MCF 10A (cell line): ENCODE data around the gene GALNT10. TPM values are rescaled to one million over a fixed set of nuclear protein-coding genes. Genes with fewer than 3 reads are reported as not detected.

Experiments used
- BruUV-seq: library from RNA; stranded (reverse); fragments of 400-500 nt; replicated peaks from 2 replicates; lab custom pipeline; 2021; lab: Mats Ljungman, UMichigan
- CTCF ChIA-PET: fragments of 300-600 bp; sonication (Branson Sonifier 250); formaldehyde crosslinking; extraction: SDS; loops from one replicate; lab custom pipeline; 2021; ENCODE audit warnings: antibody characterized with exemption, inconsistent platforms; lab: Yijun Ruan, JAX
- POLR2A ChIA-PET: fragments of 300-600, 350-650 bp; sonication (Branson Sonifier 250); formaldehyde crosslinking; extraction: SDS; loops from one replicate; lab custom pipeline; 2020; ENCODE audit warnings: antibody characterized with exemption, inconsistent platforms; lab: Yijun Ruan, JAX
- DNase-seq: peaks from one replicate; pipeline ENCODE4 v3.0.0-alpha.2; 2018; ENCODE audit not compliant: unreplicated experiment
- H3K27ac Mint-ChIP-seq: one replicate; pipeline ENCODE4 v1.8.0; 2022; ENCODE audit warnings: mild to moderate bottlenecking, low read depth, mixed read lengths; ENCODE audit not compliant: unreplicated experiment
- H3K27me3 Mint-ChIP-seq: one replicate; pipeline ENCODE4 v1.8.0; 2022; ENCODE audit warnings: mixed read lengths; ENCODE audit not compliant: insufficient read depth, unreplicated experiment
- H3K36me3 Mint-ChIP-seq: one replicate; pipeline ENCODE4 v1.8.0; 2022; ENCODE audit warnings: mild to moderate bottlenecking, moderate library complexity, mixed read lengths; ENCODE audit not compliant: insufficient read depth, unreplicated experiment
- H3K4me1 Mint-ChIP-seq: one replicate; pipeline ENCODE4 v1.8.0; 2022; ENCODE audit warnings: mixed read lengths; ENCODE audit not compliant: insufficient read depth, unreplicated experiment
- H3K4me3 Mint-ChIP-seq: one replicate; pipeline ENCODE4 v1.8.0; 2022; ENCODE audit warnings: mild to moderate bottlenecking, moderate library complexity, mixed read lengths; ENCODE audit not compliant: unreplicated experiment
- H3K9me3 Mint-ChIP-seq: one replicate; pipeline ENCODE4 v1.8.0; 2022; ENCODE audit warnings: mixed read lengths; ENCODE audit not compliant: unreplicated experiment
- intact Hi-C: fragments of 100-400 bp; cut with micrococcal nuclease; formaldehyde crosslinking; loops from 2 replicates; pipeline ENCODE4 v1.14.1; 2022
- total RNA-seq: library from RNA; stranded (reverse); gene quantifications from 2 replicates; pipeline ENCODE4 v1.2.3, GENCODE V29; 2022
- TF ChIP-seq, protein P1 (sequence below): fragments of 200-600 bp; IDR thresholded peaks from one replicate; pipeline ENCODE4 v1.8.0; 2022; ENCODE audit warnings: antibody characterized with exemption, mild to moderate bottlenecking; ENCODE audit not compliant: unreplicated experiment

GALNT10 gene
- total RNA-seq, 1 experiment from 2014 or later = 57.4 TPM

DNA sequence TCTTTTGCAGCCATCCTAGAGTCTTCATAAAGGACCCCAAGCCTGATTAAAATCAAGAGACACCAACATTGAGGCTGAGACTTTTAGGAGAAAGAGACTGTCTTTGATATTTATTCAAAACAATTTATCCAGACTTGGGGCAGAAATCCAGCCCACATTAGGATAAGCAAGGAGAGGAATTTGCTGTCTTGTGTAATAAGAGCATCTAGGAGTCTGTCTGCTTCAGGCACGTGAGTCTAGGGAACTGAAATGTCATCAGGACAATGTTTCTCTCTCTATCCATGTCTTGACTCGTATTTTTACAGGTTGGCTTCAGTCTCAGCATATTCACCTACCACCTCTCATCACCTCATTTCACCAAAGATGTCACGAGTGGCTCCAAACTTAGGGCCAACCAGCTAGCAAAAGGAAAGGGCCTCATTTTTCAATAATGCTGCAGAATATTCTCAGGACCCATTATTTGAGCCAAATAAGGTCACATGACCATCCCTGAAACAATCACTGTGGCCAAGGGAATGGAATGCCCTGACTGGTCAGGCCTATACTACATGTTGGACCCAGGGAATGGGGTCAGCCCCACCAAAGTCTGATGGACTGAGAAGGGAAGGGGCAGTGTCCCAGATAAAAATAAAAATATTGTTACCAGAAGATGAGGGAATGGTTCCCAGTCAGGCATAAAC, 184.9 kb downstream of the GALNT10 start:
- intact Hi-C loops = no loop called here
- DNase-seq = no peak
- H3K4me3 Mint-ChIP-seq = no peak overlapping the region
- no peaks in the 10 kb centered on the region for H3K9me3 Mint-ChIP-seq
- CTCF ChIA-PET = interaction anchor here (0.6 to 1.5 kb wide), 4 partner anchors 8 to 303 kb away, joined by 3 to 5 read pairs (median 4); no protein-coding TSS in a partner anchor
- no TSS peak for BruUV-seq
- H3K36me3 Mint-ChIP-seq = peaks cover 12% of the 10 kb centered on the region
- H3K4me1 Mint-ChIP-seq = peaks cover 20% of the 10 kb centered on the region
- TF ChIP-seq, protein P1, sequence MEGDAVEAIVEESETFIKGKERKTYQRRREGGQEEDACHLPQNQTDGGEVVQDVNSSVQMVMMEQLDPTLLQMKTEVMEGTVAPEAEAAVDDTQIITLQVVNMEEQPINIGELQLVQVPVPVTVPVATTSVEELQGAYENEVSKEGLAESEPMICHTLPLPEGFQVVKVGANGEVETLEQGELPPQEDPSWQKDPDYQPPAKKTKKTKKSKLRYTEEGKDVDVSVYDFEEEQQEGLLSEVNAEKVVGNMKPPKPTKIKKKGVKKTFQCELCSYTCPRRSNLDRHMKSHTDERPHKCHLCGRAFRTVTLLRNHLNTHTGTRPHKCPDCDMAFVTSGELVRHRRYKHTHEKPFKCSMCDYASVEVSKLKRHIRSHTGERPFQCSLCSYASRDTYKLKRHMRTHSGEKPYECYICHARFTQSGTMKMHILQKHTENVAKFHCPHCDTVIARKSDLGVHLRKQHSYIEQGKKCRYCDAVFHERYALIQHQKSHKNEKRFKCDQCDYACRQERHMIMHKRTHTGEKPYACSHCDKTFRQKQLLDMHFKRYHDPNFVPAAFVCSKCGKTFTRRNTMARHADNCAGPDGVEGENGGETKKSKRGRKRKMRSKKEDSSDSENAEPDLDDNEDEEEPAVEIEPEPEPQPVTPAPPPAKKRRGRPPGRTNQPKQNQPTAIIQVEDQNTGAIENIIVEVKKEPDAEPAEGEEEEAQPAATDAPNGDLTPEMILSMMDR = no peak
- H3K27me3 Mint-ChIP-seq = no peaks in the 10 kb centered on the region
- no peak overlapping the region for H3K27ac Mint-ChIP-seq
- POLR2A ChIA-PET = no interaction called here

DNA sequence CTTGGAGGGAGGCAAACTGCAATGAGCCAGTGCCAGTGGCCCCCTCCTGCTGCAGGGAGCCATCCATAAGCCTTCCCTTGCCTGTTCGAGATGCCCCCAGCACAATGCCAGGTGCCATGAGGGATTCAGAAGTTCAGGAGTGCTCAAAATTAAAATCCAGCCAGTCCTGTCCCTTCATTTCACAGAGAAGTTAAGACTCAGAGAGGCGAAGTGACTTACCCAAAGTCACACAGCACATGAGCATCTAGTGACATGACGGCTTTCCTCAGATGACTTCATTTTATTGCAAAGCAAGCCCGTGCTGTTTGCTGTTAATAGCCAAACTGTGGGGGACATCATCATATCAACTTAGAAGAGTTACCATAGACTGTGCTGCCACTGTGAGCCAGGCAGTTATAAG, 185.9 kb downstream of the GALNT10 start:
- Mint-ChIP-seq H3K27me3 (no peaks in the 10 kb centered on the region), H3K36me3 (peaks cover 12% of the 10 kb centered on the region), H3K4me1 (peaks cover 13% of the 10 kb centered on the region), H3K27ac (no peak overlapping the region), H3K9me3 (no peaks in the 10 kb centered on the region), H3K4me3 (no peak overlapping the region)
- ChIA-PET CTCF (no interaction called here), POLR2A (no interaction called here)
- DNase-seq = no peak
- BruUV-seq = no TSS peak
- TF ChIP-seq, protein P1 = no peak
- intact Hi-C loops = no loop called here

DNA sequence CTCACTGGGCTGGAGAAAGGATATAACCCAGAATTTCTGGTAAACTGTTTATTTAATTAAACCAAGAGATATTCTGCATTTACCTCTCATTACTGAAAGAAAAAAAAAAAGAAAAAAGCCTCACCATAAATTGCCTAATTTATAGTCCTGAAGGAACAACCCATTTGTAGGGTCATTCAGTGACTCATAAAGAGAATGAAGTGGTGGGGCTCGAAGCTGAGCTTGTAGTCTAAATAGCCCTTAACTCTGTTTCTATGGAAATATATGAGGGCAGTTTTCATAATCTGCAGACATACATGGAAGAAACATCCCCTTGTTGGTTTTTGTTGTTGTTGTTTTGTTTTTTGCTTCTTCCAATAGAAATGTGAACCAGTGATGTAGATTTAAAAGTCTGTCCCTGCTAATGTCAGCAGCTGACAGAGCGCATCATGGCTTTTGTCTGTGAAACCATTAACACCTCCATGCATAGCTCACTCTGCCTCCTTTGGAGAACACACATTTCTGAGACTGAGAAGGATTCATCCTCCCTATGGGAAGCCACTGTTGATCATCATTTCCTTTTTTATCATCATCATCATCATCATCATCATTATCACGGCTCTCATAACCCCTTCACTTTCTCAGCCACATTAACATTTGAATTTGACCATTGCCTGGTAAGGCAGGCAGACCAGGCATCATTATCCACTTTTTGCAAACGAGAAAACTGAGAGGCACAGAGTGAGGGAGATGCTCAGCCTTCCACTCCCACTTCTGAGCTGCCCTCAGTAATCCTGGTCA, 187.4 kb downstream of the GALNT10 start:
- TF ChIP-seq, protein P1 = no peak
- ChIA-PET CTCF (interaction anchor here (0.6 to 1.8 kb wide), 5 partner anchors 27 to 230 kb away, joined by 3 to 8 read pairs (median 4); no protein-coding TSS in a partner anchor), POLR2A (interaction anchor here (0.6 to 2.7 kb wide), 3 partner anchors 9 to 179 kb away, joined by 3 to 7 read pairs (median 3); no protein-coding TSS in a partner anchor)
- Mint-ChIP-seq H3K27me3 (no peaks in the 10 kb centered on the region), H3K36me3 (peaks cover 22% of the 10 kb centered on the region), H3K4me3 (no peak overlapping the region), H3K9me3 (no peaks in the 10 kb centered on the region), H3K4me1 (no peaks in the 10 kb centered on the region), H3K27ac (no peak overlapping the region)
- no peak for DNase-seq
- BruUV-seq = no TSS peak
- intact Hi-C loops = no loop called here

DNA sequence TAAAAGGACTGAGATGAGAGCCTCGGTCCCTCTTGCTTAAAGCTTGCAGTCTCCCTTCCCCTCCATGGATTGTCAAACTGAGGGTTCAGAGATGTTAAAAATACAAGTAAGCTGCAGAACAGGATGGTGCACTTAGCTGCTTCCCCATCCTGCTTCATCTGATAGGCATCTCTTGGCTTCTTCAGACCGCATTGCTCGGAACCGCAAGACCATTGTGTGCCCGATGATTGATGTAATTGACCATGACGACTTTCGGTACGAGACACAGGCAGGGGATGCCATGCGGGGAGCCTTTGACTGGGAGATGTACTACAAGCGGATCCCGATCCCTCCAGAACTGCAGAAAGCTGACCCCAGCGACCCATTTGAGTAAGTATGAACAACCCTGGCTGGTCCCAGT, 189.7 kb downstream of the GALNT10 start:
- BruUV-seq = no TSS peak
- H3K9me3 Mint-ChIP-seq = no peaks in the 10 kb centered on the region
- DNase-seq = no peak
- H3K27ac Mint-ChIP-seq = no peak overlapping the region
- intact Hi-C loops = no loop called here
- no peaks in the 10 kb centered on the region for H3K4me1 Mint-ChIP-seq
- H3K27me3 Mint-ChIP-seq = no peaks in the 10 kb centered on the region
- ChIA-PET POLR2A (interaction anchor here (1.1 to 2.7 kb wide), 2 partner anchors 12 to 25 kb away, joined by 3 to 7 read pairs; no protein-coding TSS in a partner anchor), CTCF (interaction anchor here (0.9 to 1.3 kb wide), 3 partner anchors 14 to 308 kb away, joined by 3 to 8 read pairs (median 3); no protein-coding TSS in a partner anchor)
- H3K4me3 Mint-ChIP-seq = no peak overlapping the region
- TF ChIP-seq, protein P1 = no peak
- peaks cover 28% of the 10 kb centered on the region for H3K36me3 Mint-ChIP-seq
